Activated T-cell treated with anti-CD3 and anti-CD28 coated beads, Interleukin-2, amount 50 U/mL, for 4 hours (primary cell): ENCODE results near the gene MAP4K3. TPM values are rescaled to one million over a fixed set of nuclear protein-coding genes. Genes with fewer than 3 reads are reported as not detected.
"Not testable (repeated sequence)": the region's sequence is repeated elsewhere in the genome, so short reads cannot be mapped to it uniquely, and the experiment has no call there.

Experiments used
- ATAC-seq, 2 donors: fragments of 200-7000 bp; cut with Tn5 transposase; one replicate each; pipeline ENCODE4 v1.10.0; 2021
- DNase-seq: peaks from one replicate; pipeline ENCODE4 v3.0.0-alpha.2; 2020
- H3K27me3 Mint-ChIP-seq: one replicate; pipeline ENCODE4 v1.8.0; 2021; ENCODE audit warnings: low read depth, mixed read lengths
- H3K36me3 Mint-ChIP-seq: one replicate; pipeline ENCODE4 v1.8.0; 2022; ENCODE audit warnings: mixed read lengths; ENCODE audit not compliant: insufficient read depth
- H3K4me1 Mint-ChIP-seq: one replicate; pipeline ENCODE4 v1.8.0; 2021; ENCODE audit warnings: low read depth, mixed read lengths
- H3K4me3 Mint-ChIP-seq: one replicate; pipeline ENCODE4 v1.8.0; 2021; ENCODE audit warnings: mild to moderate bottlenecking, moderate library complexity, mixed read lengths
- H3K9me3 Mint-ChIP-seq: one replicate; pipeline ENCODE4 v1.8.0; 2021; ENCODE audit warnings: mixed read lengths
- total RNA-seq, 3 donors: library from RNA; stranded (reverse); gene quantifications; one replicate each; pipeline ENCODE4 v1.2.1, GENCODE V29; 2021

MAP4K3 gene
- total RNA-seq, 3 donors from 2014 or later: 10.3 to 14.3 (median 11.5) TPM

DNA sequence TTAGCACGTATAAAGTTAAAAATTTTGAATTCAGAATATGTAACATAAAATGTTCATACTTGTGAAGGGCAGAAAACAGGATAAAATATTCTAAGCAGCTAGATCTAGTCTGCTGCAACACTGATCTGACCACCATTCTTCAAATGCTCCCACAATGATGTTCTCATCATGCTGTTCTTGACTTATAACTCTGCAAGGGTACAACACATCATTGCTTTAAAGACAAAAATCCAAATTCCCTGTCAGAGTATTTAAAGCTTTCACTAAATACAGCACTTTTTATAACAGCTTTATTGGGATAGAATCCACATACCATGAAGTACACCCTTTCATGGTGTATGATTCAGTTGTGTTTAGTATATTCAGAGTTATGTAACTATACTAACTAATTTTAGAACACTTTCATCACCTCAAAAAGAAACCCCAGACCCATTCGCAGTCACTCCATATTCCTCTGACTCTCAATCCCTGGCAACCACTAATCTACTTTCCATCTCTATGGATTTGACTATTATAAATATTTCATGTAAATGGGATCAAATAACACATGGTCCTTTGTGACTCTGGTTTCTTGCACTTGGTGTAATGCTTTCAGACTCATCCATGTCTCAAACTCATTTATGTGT, 56.4 kb downstream of the MAP4K3 start:
- H3K36me3 Mint-ChIP-seq: peaks cover 6% of the 10 kb centered on the region
- no peaks in the 10 kb centered on the region for H3K27me3 Mint-ChIP-seq
- peaks cover 34% of the 10 kb centered on the region for H3K4me1 Mint-ChIP-seq
- DNase-seq (no peak), ATAC-seq (no peak)
- H3K9me3 Mint-ChIP-seq: peaks cover 6% of the 10 kb centered on the region
- no peak overlapping the region for H3K4me3 Mint-ChIP-seq

DNA sequence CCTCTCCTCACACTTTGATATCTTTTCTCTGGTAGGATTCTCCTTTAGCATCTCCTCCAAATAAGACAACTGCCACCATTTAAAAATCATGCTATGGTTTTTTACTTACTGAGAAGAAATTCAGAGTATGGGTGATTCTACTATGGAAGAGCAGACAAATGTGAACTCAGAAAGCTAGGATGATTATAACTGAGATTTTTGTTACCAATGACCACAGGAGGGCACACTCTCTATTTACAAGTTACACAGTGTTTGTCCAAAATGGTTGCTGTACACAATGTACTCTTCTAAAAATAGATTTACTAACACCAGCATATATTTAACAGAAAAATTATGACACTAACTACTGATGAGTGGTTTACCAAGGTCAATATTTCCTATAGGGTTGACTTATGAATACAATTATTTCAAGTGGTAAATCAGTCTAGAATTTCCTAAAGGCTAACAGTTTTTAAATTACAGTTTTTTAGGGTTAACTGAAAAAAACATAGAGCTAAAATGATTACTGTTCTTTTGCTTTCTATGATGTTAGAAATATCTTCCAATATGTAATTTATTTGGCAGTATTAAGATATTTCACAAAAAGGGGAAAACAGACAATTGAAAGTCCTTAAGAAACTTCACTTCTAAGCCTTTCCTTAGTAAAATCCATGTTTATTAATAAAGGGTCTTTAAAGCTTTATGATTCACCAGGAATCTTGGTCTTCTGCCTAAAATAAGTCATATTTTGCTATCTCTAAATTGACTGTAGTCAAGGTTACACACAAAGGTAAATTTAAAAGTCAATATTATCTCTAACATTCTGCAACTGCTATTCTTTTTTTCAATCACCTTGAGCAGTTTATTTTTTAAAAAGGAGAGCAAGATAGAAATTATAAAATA, 57.2 kb downstream of the MAP4K3 start:
- peaks cover 6% of the 10 kb centered on the region for H3K9me3 Mint-ChIP-seq
- H3K27me3 Mint-ChIP-seq: no peaks in the 10 kb centered on the region
- DNase-seq (no peak), ATAC-seq (no peak)
- peaks cover 32% of the 10 kb centered on the region for H3K4me1 Mint-ChIP-seq
- peaks cover 8% of the 10 kb centered on the region for H3K36me3 Mint-ChIP-seq
- no peak overlapping the region for H3K4me3 Mint-ChIP-seq

GRCh38 chr2:39378968-39379367, 58.1 kb downstream of the MAP4K3 start:
- Mint-ChIP-seq H3K36me3 (peaks cover 11% of the 10 kb centered on the region), H3K4me3 (no peak overlapping the region), H3K27me3 (no peaks in the 10 kb centered on the region), H3K9me3 (peaks cover 6% of the 10 kb centered on the region), H3K4me1 (peaks cover 32% of the 10 kb centered on the region)
- DNase-seq (no peak), ATAC-seq (no peak)

- Mint-ChIP-seq H3K4me3 (peak overlapping the region; percentile 34), H3K4me1 (peaks cover 29% of the 10 kb centered on the region), H3K36me3 (peaks cover 24% of the 10 kb centered on the region), H3K27me3 (no peaks in the 10 kb centered on the region), H3K9me3 (peaks cover 13% of the 10 kb centered on the region)
- DNase-seq: no peak
- ATAC-seq: peak; percentile 75 to 81
Measured at GRCh38 chr2:39377226-39377939, 59.7 kb downstream of the MAP4K3 start.

- Mint-ChIP-seq H3K36me3 (peaks cover 35% of the 10 kb centered on the region), H3K4me3 (no peak overlapping the region), H3K4me1 (peaks cover 19% of the 10 kb centered on the region), H3K27me3 (no peaks in the 10 kb centered on the region), H3K9me3 (peaks cover 13% of the 10 kb centered on the region)
- ATAC-seq (no peak), DNase-seq (no peak)
Measured at GRCh38 chr2:39375917-39376316, 61.2 kb downstream of the MAP4K3 start.

GRCh38 chr2:39373181-39373802, 63.8 kb downstream of the MAP4K3 start:
- ATAC-seq (no peak), DNase-seq (no peak)
- Mint-ChIP-seq H3K4me3 (no peak overlapping the region), H3K27me3 (no peaks in the 10 kb centered on the region), H3K36me3 (peaks cover 42% of the 10 kb centered on the region), H3K9me3 (peaks cover 13% of the 10 kb centered on the region), H3K4me1 (peaks cover 17% of the 10 kb centered on the region)

- peaks cover 7% of the 10 kb centered on the region for H3K9me3 Mint-ChIP-seq
- no peaks in the 10 kb centered on the region for H3K27me3 Mint-ChIP-seq
- DNase-seq: no peak
- no peak for ATAC-seq
- H3K4me1 Mint-ChIP-seq: peaks cover 13% of the 10 kb centered on the region
- H3K36me3 Mint-ChIP-seq: peaks cover 40% of the 10 kb centered on the region
- no peak overlapping the region for H3K4me3 Mint-ChIP-seq
Measured at GRCh38 chr2:39370101-39370500, 67.0 kb downstream of the MAP4K3 start.

DNA sequence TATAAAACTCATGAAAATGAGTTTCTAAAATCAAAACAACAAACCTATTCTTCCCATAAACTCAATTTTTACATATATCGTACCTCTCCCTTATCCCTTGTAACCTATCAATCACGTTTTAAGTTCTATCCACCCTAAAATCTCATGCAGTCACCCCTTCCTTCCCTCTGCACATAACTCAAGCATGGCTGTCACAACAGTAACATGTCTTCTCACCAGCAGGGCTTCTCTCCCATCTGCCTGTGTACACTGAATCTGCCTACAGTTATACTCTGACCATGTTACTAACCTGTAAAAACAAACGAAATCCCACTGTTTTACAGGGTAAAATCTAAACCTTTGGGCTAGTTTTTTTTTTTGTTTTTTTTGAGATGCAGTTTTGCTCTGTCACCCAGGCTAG, 68.2 kb downstream of the MAP4K3 start:
- ATAC-seq: peak in 1 of 2 donors; percentile 58
- Mint-ChIP-seq H3K27me3 (no peaks in the 10 kb centered on the region), H3K36me3 (peaks cover 39% of the 10 kb centered on the region), H3K9me3 (peaks cover 7% of the 10 kb centered on the region), H3K4me3 (no peak overlapping the region), H3K4me1 (peaks cover 13% of the 10 kb centered on the region)
- DNase-seq: no peak

DNA sequence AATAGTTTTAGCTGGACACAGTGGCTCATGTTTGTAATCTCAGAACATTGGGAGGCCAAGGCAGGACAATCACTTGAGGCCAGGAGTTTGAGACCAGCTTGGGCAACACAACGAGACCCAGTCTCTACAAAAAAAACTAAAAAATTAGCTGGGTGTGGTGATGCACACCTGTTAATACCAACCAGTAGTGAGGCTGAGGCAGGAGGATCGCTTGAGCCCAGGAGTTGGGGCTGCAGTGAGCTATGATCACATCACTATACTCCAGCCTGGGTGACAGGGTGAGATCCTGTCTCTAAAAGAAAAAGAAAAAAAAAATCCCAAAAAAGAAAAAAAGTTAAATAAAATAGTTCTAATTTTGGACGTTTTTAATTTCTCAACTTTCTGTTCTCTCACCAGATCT, 68.7 kb downstream of the MAP4K3 start:
- peaks cover 3% of the 10 kb centered on the region for H3K9me3 Mint-ChIP-seq
- DNase-seq (no peak), ATAC-seq (no peak)
- H3K36me3 Mint-ChIP-seq: peaks cover 38% of the 10 kb centered on the region
- H3K27me3 Mint-ChIP-seq: no peaks in the 10 kb centered on the region
- peaks cover 13% of the 10 kb centered on the region for H3K4me1 Mint-ChIP-seq
- no peak overlapping the region for H3K4me3 Mint-ChIP-seq

GRCh38 chr2:39362595-39362994, 74.5 kb downstream of the MAP4K3 start:
- Mint-ChIP-seq H3K27me3 (no peaks in the 10 kb centered on the region), H3K4me3 (no peak overlapping the region), H3K4me1 (no peaks in the 10 kb centered on the region), H3K36me3 (peaks cover 33% of the 10 kb centered on the region), H3K9me3 (peaks cover 25% of the 10 kb centered on the region)
- ATAC-seq (no peak), DNase-seq (no peak)

DNA sequence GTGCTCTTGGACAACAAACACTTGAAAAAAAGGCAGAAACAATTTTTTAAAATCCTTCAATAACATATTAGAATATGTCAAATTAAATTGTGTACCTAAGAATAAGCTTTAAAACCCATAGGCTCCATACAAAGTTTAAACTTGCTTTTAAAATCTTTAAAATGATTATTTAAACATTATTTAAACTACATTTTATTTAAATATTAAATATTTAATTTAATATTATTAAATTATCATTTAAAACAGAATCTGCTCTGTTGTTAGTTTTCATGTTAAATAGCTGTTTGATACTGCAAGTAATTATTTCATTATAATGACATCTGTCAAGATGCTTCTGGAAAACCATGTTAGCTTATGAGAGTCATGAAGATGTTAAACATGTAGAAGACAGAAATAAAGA, 75.6 kb downstream of the MAP4K3 start:
- ATAC-seq (no peak), DNase-seq (no peak)
- no peak overlapping the region for H3K4me3 Mint-ChIP-seq
- peaks cover 34% of the 10 kb centered on the region for H3K36me3 Mint-ChIP-seq
- peaks cover 25% of the 10 kb centered on the region for H3K9me3 Mint-ChIP-seq
- H3K4me1 Mint-ChIP-seq: no peaks in the 10 kb centered on the region
- no peaks in the 10 kb centered on the region for H3K27me3 Mint-ChIP-seq

- not testable (repeated sequence) for DNase-seq, ATAC-seq, H3K27me3 Mint-ChIP-seq, H3K4me1 Mint-ChIP-seq, H3K4me3 Mint-ChIP-seq
- Mint-ChIP-seq H3K9me3 (peaks cover 25% of the 10 kb centered on the region), H3K36me3 (peaks cover 32% of the 10 kb centered on the region)
Measured at GRCh38 chr2:39360342-39360741, 76.7 kb downstream of the MAP4K3 start.

DNA sequence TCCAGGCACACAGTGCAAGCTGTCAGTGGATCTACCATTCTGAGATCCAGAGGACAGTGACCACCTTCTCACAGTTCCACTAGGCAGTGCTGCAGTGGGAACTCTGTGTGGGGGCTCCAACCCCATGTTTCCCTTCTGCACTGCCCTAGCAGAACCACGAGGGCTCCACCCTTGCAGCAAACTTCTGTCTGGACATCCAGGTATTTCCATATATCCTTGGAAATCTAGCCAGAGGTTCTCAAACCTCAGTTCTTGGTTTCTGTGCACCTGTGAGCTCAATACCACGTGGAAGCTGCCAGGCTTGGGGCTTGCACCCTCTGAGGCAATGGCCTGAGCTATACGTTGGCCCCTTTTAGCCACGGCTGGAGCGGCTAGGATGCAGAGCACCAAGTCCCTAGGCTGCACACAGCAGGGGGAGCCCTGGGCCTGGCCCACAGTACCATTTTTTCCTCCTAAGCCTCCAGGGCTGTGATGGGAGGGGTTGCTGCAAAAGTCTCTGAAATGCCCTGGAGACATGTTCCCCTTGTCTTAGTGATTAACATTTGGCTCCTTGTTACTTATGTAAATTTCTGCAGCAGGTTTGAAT, 77.5 kb downstream of the MAP4K3 start:
- ATAC-seq (no peak), DNase-seq (no peak)
- Mint-ChIP-seq H3K36me3 (peaks cover 31% of the 10 kb centered on the region), H3K4me3 (no peak overlapping the region), H3K4me1 (no peaks in the 10 kb centered on the region), H3K9me3 (peaks cover 25% of the 10 kb centered on the region), H3K27me3 (no peaks in the 10 kb centered on the region)
